Measurements from ENCODE around the gene SYT11. TPM values are rescaled to one million over a fixed set of nuclear protein-coding genes. Genes with fewer than 3 reads are reported as not detected.

The SYT11 gene
- total and polyA plus RNA-seq, 4 donors = 0.91 to 22.4 (median 8.1) TPM

DNA sequence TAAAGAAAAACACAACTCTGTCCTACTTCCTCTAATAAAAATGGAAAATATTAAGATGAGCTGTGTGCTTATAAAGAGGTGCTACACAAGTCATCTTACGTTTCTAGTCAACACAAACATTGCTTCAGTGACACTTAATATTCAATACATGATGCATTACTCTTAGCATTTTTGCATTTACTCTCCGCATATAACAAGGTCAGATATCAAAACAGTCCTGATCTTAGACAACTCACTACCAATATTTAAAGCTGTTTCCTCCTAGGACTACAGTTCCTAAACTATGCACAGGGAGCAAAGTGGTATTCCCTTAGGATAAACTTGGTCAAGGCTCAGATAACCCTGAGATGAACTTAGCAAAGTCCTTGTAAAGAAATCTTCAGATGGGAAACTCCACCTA lies 39.5 kb downstream of the SYT11 start:
- TF ChIP-seq, protein P1, sequence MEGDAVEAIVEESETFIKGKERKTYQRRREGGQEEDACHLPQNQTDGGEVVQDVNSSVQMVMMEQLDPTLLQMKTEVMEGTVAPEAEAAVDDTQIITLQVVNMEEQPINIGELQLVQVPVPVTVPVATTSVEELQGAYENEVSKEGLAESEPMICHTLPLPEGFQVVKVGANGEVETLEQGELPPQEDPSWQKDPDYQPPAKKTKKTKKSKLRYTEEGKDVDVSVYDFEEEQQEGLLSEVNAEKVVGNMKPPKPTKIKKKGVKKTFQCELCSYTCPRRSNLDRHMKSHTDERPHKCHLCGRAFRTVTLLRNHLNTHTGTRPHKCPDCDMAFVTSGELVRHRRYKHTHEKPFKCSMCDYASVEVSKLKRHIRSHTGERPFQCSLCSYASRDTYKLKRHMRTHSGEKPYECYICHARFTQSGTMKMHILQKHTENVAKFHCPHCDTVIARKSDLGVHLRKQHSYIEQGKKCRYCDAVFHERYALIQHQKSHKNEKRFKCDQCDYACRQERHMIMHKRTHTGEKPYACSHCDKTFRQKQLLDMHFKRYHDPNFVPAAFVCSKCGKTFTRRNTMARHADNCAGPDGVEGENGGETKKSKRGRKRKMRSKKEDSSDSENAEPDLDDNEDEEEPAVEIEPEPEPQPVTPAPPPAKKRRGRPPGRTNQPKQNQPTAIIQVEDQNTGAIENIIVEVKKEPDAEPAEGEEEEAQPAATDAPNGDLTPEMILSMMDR (IDR thresholded peaks at IDR 0.05; ENCODE audit: control extremely low read depth, extremely low read depth) = no peak
- no peak for DNase-seq
- no peak overlapping the region for H3K27ac ChIP-seq (ENCODE audit: low read depth in 1 of 2, low read length in 1 of 2)
- no peaks in the 10 kb centered on the region for H3K27me3 ChIP-seq (ENCODE audit: control insufficient read depth in 3 of 3, insufficient read depth in 3 of 3, low read length in 2 of 3)
- peaks cover 0 to 1% (median 0%) of the 10 kb centered on the region in 5 donors for H3K4me1 ChIP-seq (ENCODE audit: control insufficient read depth in 5 of 5, insufficient read depth in 5 of 5, low read length in 5 of 5)
- 74 to 80% methylated on average over 2 of the region's 2 CpGs for WGBS, 2 donors
- no peak overlapping the region for H3K4me3 ChIP-seq
- H3K9me3 ChIP-seq (ENCODE audit: control insufficient read depth in 4 of 4, insufficient read depth in 3 of 4, low read length in 3 of 4) = no peaks in the 10 kb centered on the region
- H3K9ac ChIP-seq (ENCODE audit: insufficient read depth in 1 of 2, low read length in 2 of 2) = no peak overlapping the region
- ATAC-seq (ENCODE audit: insufficient read depth, low FRiP score) = no peak
- H3K36me3 ChIP-seq (ENCODE audit: control insufficient read depth in 4 of 4, insufficient read depth in 4 of 4, low read length in 4 of 4) = peaks cover 25 to 31% (median 28%) of the 10 kb centered on the region in 4 donors

DNA sequence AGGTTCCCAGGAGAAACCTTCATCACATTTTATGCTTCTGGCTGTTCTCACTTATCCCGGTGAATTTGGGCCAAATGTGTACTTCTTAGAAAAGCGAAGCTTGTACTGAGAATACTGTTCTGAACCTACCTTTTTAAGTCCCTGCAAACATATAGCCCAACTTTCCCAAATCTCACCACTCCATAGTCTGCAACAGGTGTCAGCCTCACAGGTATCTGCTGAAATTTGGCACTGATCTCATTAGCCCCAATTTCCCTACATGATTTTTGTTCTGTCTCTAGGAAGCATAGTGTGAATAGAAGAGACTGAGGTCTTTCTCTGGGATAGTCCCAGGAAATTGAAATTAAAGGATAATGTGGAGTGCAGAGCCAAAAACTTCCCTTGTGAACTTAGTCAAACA lies 40.3 kb downstream of the SYT11 start:
- 98% methylated on average over 2 of the region's 2 CpGs for WGBS, 2 donors
- TF ChIP-seq, protein P1 (IDR thresholded peaks at IDR 0.05; ENCODE audit: control extremely low read depth, extremely low read depth) = no peak
- no peak overlapping the region for H3K27ac ChIP-seq (ENCODE audit: low read depth in 1 of 2, low read length in 1 of 2)
- peak overlapping the region in 1 of 2 donors; percentile 32 for H3K9ac ChIP-seq (ENCODE audit: insufficient read depth in 1 of 2, low read length in 2 of 2)
- H3K4me3 ChIP-seq = no peak overlapping the region
- H3K9me3 ChIP-seq (ENCODE audit: control insufficient read depth in 4 of 4, insufficient read depth in 3 of 4, low read length in 3 of 4) = no peaks in the 10 kb centered on the region
- ATAC-seq (ENCODE audit: insufficient read depth, low FRiP score) (no peak), DNase-seq (no peak)
- H3K4me1 ChIP-seq (ENCODE audit: control insufficient read depth in 5 of 5, insufficient read depth in 5 of 5, low read length in 5 of 5) = no peaks in the 10 kb centered on the region
- no peaks in the 10 kb centered on the region for H3K27me3 ChIP-seq (ENCODE audit: control insufficient read depth in 3 of 3, insufficient read depth in 3 of 3, low read length in 2 of 3)
- H3K36me3 ChIP-seq (ENCODE audit: control insufficient read depth in 4 of 4, insufficient read depth in 4 of 4, low read length in 4 of 4) = peaks cover 32 to 39% (median 34%) of the 10 kb centered on the region in 4 donors

DNA sequence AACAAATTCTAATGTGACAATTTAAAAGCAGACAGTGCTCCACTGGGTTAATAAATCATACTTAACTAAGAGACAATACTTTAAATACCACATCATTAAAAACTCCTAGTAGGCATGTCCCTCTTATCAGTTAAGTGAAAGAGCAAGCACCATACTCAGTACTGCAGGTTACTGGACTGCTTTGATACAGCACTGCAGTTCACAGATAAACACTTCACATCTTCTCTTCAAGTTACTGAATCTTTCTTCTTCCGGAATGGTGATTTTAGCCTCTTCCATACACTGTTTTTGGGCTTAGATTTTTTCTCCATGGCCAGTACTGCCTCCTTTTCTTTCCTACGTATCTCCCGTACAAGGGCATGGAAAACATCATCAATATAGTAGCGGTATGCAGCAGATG lies 40.8 kb downstream of the SYT11 start:
- Histone ChIP-seq H3K9ac (ENCODE audit: insufficient read depth in 1 of 2, low read length in 2 of 2) (no peak overlapping the region), H3K9me3 (ENCODE audit: control insufficient read depth in 4 of 4, insufficient read depth in 3 of 4, low read length in 3 of 4) (no peaks in the 10 kb centered on the region), H3K36me3 (ENCODE audit: control insufficient read depth in 4 of 4, insufficient read depth in 4 of 4, low read length in 4 of 4) (peaks cover 36 to 39% (median 38%) of the 10 kb centered on the region in 4 donors), H3K4me3 (no peak overlapping the region), H3K27me3 (ENCODE audit: control insufficient read depth in 3 of 3, insufficient read depth in 3 of 3, low read length in 2 of 3) (no peaks in the 10 kb centered on the region), H3K27ac (ENCODE audit: low read depth in 1 of 2, low read length in 1 of 2) (no peak overlapping the region), H3K4me1 (ENCODE audit: control insufficient read depth in 5 of 5, insufficient read depth in 5 of 5, low read length in 5 of 5) (no peaks in the 10 kb centered on the region)
- TF ChIP-seq, protein P1 (IDR thresholded peaks at IDR 0.05; ENCODE audit: control extremely low read depth, extremely low read depth) = no peak
- WGBS, 2 donors = 92% methylated on average over 4 of the region's 4 CpGs
- ATAC-seq (ENCODE audit: insufficient read depth, low FRiP score) = no peak
- no peak for DNase-seq

DNA sequence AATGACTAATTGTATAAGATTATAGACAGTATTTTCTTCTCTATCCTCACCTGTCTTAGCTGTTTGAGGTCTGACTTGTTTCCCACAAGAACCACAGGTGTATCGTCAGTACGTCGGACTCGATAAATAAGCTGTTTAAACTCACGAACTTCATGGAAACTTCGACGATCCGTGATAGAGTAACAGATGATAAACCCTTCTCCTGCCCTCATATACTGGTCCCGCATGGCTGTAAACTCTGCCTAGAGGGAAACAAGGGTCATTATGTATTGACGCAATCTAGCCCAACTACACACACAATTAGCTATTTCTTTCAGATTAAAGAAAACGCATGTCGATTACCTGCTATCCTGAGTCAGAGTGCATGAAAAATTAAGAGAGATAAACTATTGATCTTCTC lies 44.9 kb downstream of the SYT11 start:
- 95 to 98% methylated on average over 12 of the region's 12 CpGs for WGBS, 2 donors
- DNase-seq (no peak), ATAC-seq (ENCODE audit: insufficient read depth, low FRiP score) (no peak)
- Histone ChIP-seq H3K27ac (ENCODE audit: low read depth in 1 of 2, low read length in 1 of 2) (no peak overlapping the region), H3K9ac (ENCODE audit: insufficient read depth in 1 of 2, low read length in 2 of 2) (no peak overlapping the region), H3K9me3 (ENCODE audit: control insufficient read depth in 4 of 4, insufficient read depth in 3 of 4, low read length in 3 of 4) (no peaks in the 10 kb centered on the region), H3K4me1 (ENCODE audit: control insufficient read depth in 5 of 5, insufficient read depth in 5 of 5, low read length in 5 of 5) (no peaks in the 10 kb centered on the region), H3K4me3 (no peak overlapping the region), H3K27me3 (ENCODE audit: control insufficient read depth in 3 of 3, insufficient read depth in 3 of 3, low read length in 2 of 3) (no peaks in the 10 kb centered on the region), H3K36me3 (ENCODE audit: control insufficient read depth in 4 of 4, insufficient read depth in 4 of 4, low read length in 4 of 4) (peaks cover 34 to 41% (median 39%) of the 10 kb centered on the region in 4 donors)
- TF ChIP-seq, protein P1 (IDR thresholded peaks at IDR 0.05; ENCODE audit: control extremely low read depth, extremely low read depth) = no peak

All from lung (tissue), 12 donors.